GM18951 (cell line): ENCODE data around the gene SLC25A3.
"Not testable (repeated sequence)": the region's sequence is repeated elsewhere in the genome, so short reads cannot be mapped to it uniquely, and the experiment has no call there.

Experiments
- POLR2A ChIP-seq: IDR thresholded peaks from 4 replicates; pipeline ENCODE4 v1.6.1; 2011; ENCODE audit warnings: mild to moderate bottlenecking; ENCODE audit not compliant: insufficient read length, insufficient read depth; ENCODE audit errors: extremely low read depth
- in situ Hi-C: fragments of 300-500 bp; cut with MboI; formaldehyde crosslinking; loops from one replicate; pipeline ENCODE4 v1.12.0; 2022; ENCODE audit warnings: low sequenced_read_pairs, mixed read lengths, inconsistent platforms; ENCODE audit not compliant: unreplicated experiment

SLC25A3 gene

GRCh38 chr12:98593351-98594049, at the start of gene SLC25A3:
TSS of gene SLC25A3 (plus strand) at chr12:98593686. CDS start at chr12:98593979, 293 bp downstream.
- in situ Hi-C loops: no loop called here

GRCh38 chr12:98543701-98544100, 49.8 kb upstream of the SLC25A3 start:
- TF ChIP-seq POLR2A: no peak
- in situ Hi-C loops: no loop called here

More at GRCh38 chr12:98593351-98594049, at the start of gene SLC25A3:
- peak; percentile 99 for TF ChIP-seq POLR2A

DNA sequence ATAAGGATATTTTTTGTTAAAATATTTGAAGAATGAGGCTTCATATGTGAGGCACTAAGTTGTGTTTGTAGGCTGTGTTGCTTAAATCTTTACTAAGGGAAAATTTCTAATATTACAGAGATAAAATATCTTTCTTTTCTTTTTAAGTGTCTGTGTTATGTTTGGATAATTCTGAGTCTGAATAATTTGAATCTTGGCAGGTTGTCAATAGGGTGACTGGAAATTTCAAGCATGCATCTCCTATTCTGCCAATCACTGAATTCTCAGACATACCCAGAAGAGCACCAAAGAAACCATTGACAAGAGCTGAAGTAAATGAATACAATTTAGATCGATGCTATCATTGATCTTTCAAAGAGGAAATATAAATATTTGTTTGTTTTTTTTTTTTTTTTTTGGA, 48.7 kb upstream of the SLC25A3 start:
- in situ Hi-C loops: no loop called here
- no peak for TF ChIP-seq POLR2A

DNA sequence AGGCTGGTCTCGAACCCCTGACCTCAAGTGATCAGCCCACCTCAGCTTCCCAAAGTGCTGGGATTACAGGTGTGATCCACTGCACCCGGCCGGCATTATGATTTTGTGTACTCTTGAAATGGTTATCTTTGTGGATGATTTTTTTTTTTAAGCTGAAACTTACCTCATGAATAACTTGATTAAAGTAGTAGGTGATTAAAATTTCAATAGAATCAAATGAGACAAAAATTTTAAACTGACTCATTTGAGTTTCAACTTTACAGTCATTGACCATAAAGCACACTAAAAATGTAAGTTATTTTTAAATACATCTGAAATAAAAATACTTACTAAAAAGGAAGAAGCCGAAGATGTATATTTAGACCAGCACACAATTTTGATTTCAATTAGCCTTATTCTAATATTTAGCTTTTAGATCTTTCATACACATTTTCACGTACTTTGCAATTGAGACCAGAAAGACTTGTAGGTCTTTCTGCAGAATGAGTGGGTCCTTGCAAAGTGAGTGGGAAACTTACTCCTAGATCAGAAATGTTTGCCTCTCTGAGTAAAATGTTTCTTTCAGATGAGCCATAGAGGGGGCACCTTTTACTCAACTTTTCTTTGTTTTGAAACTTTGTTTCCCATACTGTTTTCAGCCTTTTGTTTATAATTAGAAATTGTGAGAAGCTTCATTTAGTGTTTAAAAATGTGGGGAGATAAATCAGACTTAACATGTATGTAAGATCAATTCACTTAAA, 43.9 kb upstream of the SLC25A3 start:
- in situ Hi-C loops: loop anchor here (25.0 kb wide), 1 partner anchor 438 kb away; no protein-coding TSS in a partner anchor
- TF ChIP-seq POLR2A: no peak

DNA sequence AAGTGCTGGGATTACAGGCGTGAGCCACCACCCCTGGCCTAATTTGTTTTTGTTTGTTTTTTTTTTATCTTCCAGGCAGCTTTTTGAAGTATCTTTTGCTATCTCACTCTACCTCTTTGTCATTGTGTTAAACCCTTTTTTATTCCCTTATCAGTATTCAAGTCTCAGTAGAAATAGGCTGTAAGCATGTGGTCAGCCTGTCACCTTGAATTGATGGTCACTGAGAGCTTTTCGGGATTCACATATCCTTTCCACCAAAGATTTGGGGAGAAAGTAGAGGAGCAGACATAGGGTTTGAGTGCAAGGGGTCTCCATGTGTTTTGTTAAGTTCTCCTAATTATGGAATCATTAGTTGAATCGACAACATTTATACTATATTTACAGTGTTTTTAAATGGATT, 41.7 kb upstream of the SLC25A3 start:
- TF ChIP-seq POLR2A: no peak
- in situ Hi-C loops: loop anchor here (25.0 kb wide), 1 partner anchor 436 kb away; no protein-coding TSS in a partner anchor

GRCh38 chr12:98558097-98558496, 35.4 kb upstream of the SLC25A3 start:
- in situ Hi-C loops: loop anchor here (25.0 kb wide), 1 partner anchor 429 kb away; no protein-coding TSS in a partner anchor

DNA sequence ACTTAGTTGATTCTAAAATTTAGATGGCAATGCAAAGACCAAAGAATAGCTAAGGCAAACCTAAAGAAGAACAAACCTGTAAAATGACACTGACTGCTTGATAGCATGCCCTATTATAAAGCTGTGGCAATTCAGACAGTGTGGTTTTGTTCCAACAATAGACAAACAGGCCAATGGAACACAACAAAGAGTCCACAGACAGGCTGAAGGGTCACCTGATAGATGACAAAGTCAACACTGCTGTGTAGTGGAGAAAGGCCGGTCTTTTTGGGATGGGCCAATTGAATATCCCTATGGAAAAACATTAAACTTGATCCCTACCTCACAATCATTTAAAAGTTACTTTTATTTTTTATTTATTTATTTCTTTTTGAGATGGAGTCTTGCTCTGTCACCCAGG, 33.8 kb upstream of the SLC25A3 start:
- TF ChIP-seq POLR2A: no peak
- in situ Hi-C loops: loop anchor here (10.0 to 25.0 kb wide), 2 partner anchors 95 to 428 kb away; no protein-coding TSS in a partner anchor

GRCh38 chr12:98561846-98562245, 31.6 kb upstream of the SLC25A3 start:
- in situ Hi-C loops: loop anchor here (10.0 to 25.0 kb wide), 2 partner anchors 93 to 425 kb away; no protein-coding TSS in a partner anchor
- no peak for TF ChIP-seq POLR2A

DNA sequence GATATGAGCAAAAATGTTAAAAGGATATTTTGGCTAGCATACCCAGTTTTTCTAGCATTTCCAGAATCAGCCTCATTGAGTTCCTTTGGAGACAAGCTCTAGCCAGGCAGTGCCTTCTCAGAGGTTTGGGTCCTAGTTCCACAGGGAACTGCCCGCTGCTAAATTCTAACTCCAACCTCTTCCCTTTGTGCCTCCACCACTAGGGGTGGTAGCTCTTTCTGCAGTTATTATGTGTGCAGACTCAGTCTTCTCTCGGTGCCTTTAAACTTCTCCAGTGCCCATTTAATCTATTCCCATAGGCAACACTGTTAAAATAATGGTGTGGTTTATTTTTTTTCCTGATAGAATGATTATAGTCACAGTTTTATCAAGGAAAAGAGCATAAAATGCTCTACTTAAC, 21.5 kb upstream of the SLC25A3 start:
- in situ Hi-C loops: loop anchor here (25.0 kb wide), 1 partner anchor 415 kb away; no protein-coding TSS in a partner anchor
- no peak for TF ChIP-seq POLR2A

- in situ Hi-C loops: loop anchor here (25.0 kb wide), 1 partner anchor 413 kb away; no protein-coding TSS in a partner anchor
- no peak for TF ChIP-seq POLR2A
Observed at GRCh38 chr12:98574110-98574509, 19.4 kb upstream of the SLC25A3 start.

DNA sequence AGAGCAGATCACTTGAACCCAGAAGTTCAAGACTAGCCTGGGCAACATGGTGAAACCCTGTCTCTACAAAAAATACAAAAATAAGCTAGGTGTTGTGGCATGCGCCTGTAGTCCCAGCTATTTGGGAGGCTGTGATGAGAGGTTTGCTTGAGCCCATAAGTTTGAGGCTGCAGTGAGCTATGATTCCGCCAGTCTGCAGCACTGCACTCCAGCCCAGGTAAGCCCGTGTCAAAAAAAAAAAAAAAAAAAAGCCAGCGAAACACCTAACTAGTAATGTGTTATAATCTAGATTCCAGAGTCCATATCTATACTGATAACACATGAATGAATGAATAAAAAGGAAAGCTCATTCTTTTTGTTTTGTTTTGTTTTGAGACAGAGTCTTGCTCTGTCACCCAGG, 18.5 kb upstream of the SLC25A3 start:
- no peak for TF ChIP-seq POLR2A
- in situ Hi-C loops: no loop called here

GRCh38 chr12:98576795-98577194, 16.7 kb upstream of the SLC25A3 start:
- in situ Hi-C loops: not testable (repeated sequence)

DNA sequence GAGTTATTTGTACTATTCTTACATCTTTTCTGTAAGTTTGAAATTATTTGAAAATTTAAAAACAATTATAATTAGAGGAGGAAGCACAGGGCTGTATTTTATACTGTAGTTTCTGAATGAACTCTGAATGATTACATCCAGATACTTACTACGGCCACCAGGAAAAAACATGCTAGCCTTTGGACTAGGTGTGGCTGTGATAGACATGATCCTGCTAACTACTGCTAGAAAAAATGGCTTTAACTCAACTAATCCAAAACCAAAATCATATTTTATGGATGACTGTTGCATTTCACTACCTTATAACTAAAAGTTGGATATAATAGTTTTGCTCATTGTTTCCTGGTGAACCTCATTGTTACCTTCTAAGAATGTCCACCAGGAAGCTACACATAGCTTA, 15.1 kb upstream of the SLC25A3 start:
- TF ChIP-seq POLR2A: no peak
- in situ Hi-C loops: no loop called here

GRCh38 chr12:98578821-98579220, 14.7 kb upstream of the SLC25A3 start:
- in situ Hi-C loops: no loop called here
- no peak for TF ChIP-seq POLR2A
